Lower leg skin (tissue), 4 donors: ENCODE measurements around the gene USP34. TPM values are rescaled to one million over a fixed set of nuclear protein-coding genes. Genes with fewer than 3 reads are reported as not detected.

Experiments
- DNase-seq, 2 donors: peaks; one replicate each; pipeline ENCODE4 v3.0.0-alpha.2; 2019; ENCODE audit warnings: low spot score in 2 of 2
- H3K4me3 ChIP-seq: fragments of 200-600 bp; sonication (generic); 2 replicates; pipeline ENCODE4 v1.5.1; 2017; ENCODE audit warnings: mild to moderate bottlenecking, low read depth; ENCODE audit not compliant: poor library complexity, severe bottlenecking
- CTCF ChIP-seq, 3 donors: fragments of 450-650 bp; IDR thresholded peaks; one replicate each; pipeline ENCODE4 v1.5.1; 2016; ENCODE audit warnings: antibody characterized with exemption in 3 of 3, mild to moderate bottlenecking in 3 of 3, moderate library complexity in 2 of 3
- POLR2A ChIP-seq, 2 donors: fragments of 450-650 bp; IDR thresholded peaks; one replicate each; pipeline ENCODE4 v1.6.1; 2016 to 2017; ENCODE audit warnings: antibody characterized with exemption in 2 of 2, mild to moderate bottlenecking in 1 of 2, moderate library complexity in 1 of 2
- WGBS, 2 donors: methylation state at CpG; one replicate each; pipeline ENCODE4 v1.1.5; 2018; 5-methylcytosine and 5-hydroxymethylcytosine counted together
- intact Hi-C: fragments of 100-400 bp; cut with DNase I; formaldehyde crosslinking; loops from one replicate; pipeline ENCODE4 v1.15.0; 2023; ENCODE audit warnings: low total_unique reads
- total RNA-seq, 4 donors: library from RNA; depleted of rRNA; stranded (reverse); fragments of >200 nt; gene quantifications; one replicate each; pipeline ENCODE4 v1.1.0, GENCODE V29; 2016

The USP34 gene
- total RNA-seq, 4 donors from 2014 or later: 84.3 to 181 (median 98.1) TPM

GRCh38 chr2:61443342-61444041 lies 27.4 kb downstream of the USP34 start:
- WGBS, 2 donors: 92 to 96% methylated on average over 7 of the region's 7 CpGs
- no peak for TF ChIP-seq POLR2A (IDR thresholded peaks at IDR 0.05)
- no peak for TF ChIP-seq CTCF (IDR thresholded peaks at IDR 0.05)
- intact Hi-C loops: no loop called here
- no peak overlapping the region for H3K4me3 ChIP-seq
- no peak for DNase-seq

GRCh38 chr2:61439241-61440002 lies 31.5 kb downstream of the USP34 start:
- intact Hi-C loops: no loop called here
- DNase-seq: no peak
- 92 to 95% methylated on average over 4 to 7 of the region's 7 CpGs for WGBS, 2 donors
- H3K4me3 ChIP-seq: no peak overlapping the region
- no peak for TF ChIP-seq CTCF (IDR thresholded peaks at IDR 0.05)
- no peak for TF ChIP-seq POLR2A (IDR thresholded peaks at IDR 0.05)

GRCh38 chr2:61438670-61439069 lies 32.2 kb downstream of the USP34 start:
- DNase-seq: no peak
- intact Hi-C loops: no loop called here
- no peak for TF ChIP-seq CTCF (IDR thresholded peaks at IDR 0.05)
- no peak overlapping the region for H3K4me3 ChIP-seq

- no peak for DNase-seq
- TF ChIP-seq CTCF (IDR thresholded peaks at IDR 0.05) (no peak), POLR2A (IDR thresholded peaks at IDR 0.05) (no peak)
- WGBS, 2 donors: 87 to 96% methylated on average over 4 of the region's 4 CpGs
- H3K4me3 ChIP-seq: no peak overlapping the region
- intact Hi-C loops: no loop called here
Observed at GRCh38 chr2:61437170-61437569, 33.7 kb downstream of the USP34 start.

GRCh38 chr2:61436092-61436491 lies 34.8 kb downstream of the USP34 start:
- TF ChIP-seq POLR2A (IDR thresholded peaks at IDR 0.05) (no peak), CTCF (IDR thresholded peaks at IDR 0.05) (no peak)
- DNase-seq: peak in 1 of 2 donors; percentile 58
- intact Hi-C loops: no loop called here
- 66 to 74% methylated on average over 2 of the region's 2 CpGs for WGBS, 2 donors
- no peak overlapping the region for H3K4me3 ChIP-seq
